WERI-Rb-1 (cell line): ENCODE data around the gene KCNK13.

Source experiments
- DNase-seq: peaks from one replicate; pipeline ENCODE4 v3.0.0-alpha.2; 2020
- H3K27ac ChIP-seq: fragments of 250-450 bp; sonication (Bioruptor Pico); 2 replicates; pipeline ENCODE4 v1.5.1; 2020; ENCODE audit warnings: mild to moderate bottlenecking, moderate library complexity
- H3K27me3 ChIP-seq: fragments of 250-450 bp; sonication (Bioruptor Pico); 2 replicates; pipeline ENCODE4 v1.5.1; 2021; ENCODE audit warnings: mild to moderate bottlenecking, low read depth, moderate library complexity; ENCODE audit not compliant: insufficient read depth, severe bottlenecking
- H3K36me3 ChIP-seq: fragments of 250-450 bp; sonication (Bioruptor Pico); 2 replicates; pipeline ENCODE4 v1.5.1; 2020; ENCODE audit warnings: mild to moderate bottlenecking, moderate library complexity
- H3K4me3 ChIP-seq: 2 replicates; pipeline ENCODE4 v1.5.1; 2011; ENCODE audit warnings: low read depth, mild to moderate bottlenecking, control low read depth, low read length
- H3K9me3 ChIP-seq: fragments of 250-450 bp; sonication (Bioruptor Pico); 2 replicates; pipeline ENCODE4 v1.5.1; 2021; ENCODE audit warnings: mild to moderate bottlenecking, moderate library complexity; ENCODE audit not compliant: severe bottlenecking
- TF ChIP-seq, protein P1 (sequence below): IDR thresholded peaks from 2 replicates; pipeline ENCODE4 v1.5.1; 2011; ENCODE audit warnings: low read depth, mild to moderate bottlenecking, control low read depth, inconsistent platforms, low read length

Gene KCNK13

DNA sequence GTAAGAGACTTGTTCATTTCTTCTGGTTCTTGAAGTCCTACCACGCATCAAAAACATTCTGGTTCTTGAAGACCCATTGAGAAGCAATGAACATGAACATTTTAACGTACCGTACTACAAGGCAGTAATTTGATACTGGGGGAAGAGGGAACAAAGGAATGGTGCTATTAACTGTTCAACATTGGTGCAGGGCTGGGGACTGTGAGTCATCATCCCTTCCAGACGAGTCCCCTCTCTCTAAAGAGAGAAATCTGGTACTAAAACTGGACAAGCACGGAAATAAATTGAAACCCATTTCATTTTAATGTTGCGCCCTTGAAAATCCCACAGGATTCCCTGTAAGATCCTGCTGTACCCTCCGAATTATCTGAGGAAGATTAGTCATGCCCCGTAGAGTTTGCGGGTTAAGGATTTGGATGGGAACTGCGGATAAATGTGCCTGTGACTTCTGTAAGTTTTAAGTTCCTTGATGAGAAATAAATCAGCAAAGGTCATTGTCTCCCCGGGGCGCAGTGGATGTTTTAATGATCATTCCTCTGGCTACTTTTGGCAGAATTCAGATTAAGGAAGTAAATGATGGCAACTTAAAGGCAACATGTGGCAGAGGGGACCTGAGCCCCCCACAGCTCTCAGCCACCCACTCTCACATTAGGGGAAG lies 78.6 kb downstream of the KCNK13 start:
- DNase-seq: peak; percentile 14
- Histone ChIP-seq H3K9me3 (no peaks in the 10 kb centered on the region), H3K27me3 (no peaks in the 10 kb centered on the region), H3K4me3 (no peak overlapping the region; the same call in 1 of the 2 replicates), H3K27ac (no peak overlapping the region), H3K36me3 (no peaks in the 10 kb centered on the region)
- TF ChIP-seq, protein P1, sequence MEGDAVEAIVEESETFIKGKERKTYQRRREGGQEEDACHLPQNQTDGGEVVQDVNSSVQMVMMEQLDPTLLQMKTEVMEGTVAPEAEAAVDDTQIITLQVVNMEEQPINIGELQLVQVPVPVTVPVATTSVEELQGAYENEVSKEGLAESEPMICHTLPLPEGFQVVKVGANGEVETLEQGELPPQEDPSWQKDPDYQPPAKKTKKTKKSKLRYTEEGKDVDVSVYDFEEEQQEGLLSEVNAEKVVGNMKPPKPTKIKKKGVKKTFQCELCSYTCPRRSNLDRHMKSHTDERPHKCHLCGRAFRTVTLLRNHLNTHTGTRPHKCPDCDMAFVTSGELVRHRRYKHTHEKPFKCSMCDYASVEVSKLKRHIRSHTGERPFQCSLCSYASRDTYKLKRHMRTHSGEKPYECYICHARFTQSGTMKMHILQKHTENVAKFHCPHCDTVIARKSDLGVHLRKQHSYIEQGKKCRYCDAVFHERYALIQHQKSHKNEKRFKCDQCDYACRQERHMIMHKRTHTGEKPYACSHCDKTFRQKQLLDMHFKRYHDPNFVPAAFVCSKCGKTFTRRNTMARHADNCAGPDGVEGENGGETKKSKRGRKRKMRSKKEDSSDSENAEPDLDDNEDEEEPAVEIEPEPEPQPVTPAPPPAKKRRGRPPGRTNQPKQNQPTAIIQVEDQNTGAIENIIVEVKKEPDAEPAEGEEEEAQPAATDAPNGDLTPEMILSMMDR: no peak

DNA sequence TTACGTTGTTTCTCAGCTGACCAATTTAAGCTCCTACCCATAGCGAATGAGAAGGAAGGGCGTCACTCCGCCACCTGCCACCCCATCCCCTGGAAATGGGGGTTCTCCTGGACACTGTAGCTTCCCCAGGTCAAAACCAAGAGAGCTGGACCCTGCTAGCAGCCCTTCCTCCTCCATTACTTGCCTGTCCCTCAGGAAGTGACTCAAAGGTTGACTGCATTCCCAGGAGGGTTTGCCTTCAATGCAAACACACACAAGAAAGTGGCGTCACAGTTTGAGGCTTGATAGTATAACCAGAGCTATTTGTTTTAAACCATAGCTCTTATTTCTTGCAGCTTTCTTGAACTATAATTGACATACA lies 79.1 kb downstream of the KCNK13 start:
- Histone ChIP-seq H3K27ac (no peak overlapping the region), H3K9me3 (no peaks in the 10 kb centered on the region), H3K36me3 (no peaks in the 10 kb centered on the region), H3K27me3 (no peaks in the 10 kb centered on the region), H3K4me3 (no peak overlapping the region)
- TF ChIP-seq, protein P1: no peak
- DNase-seq: no peak

DNA sequence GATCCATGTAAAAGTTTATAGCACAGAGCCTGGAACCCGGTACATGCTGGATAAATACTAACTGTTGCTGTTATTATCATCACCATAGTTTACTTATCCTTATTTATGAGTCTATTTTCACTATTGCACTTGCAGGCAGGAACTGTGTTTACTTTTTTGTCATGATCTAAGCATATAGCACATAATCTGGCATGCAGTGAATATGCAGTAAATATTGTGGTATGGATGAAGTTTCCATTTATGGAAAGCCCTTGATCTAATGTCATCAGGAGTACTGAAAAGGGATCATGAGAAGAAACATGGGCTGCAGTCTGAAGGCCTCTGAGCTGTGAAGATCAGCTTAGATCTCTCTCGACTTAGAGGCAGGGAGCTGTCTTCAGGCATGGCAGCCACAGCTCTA lies 91.6 kb downstream of the KCNK13 start:
- no peaks in the 10 kb centered on the region for H3K27me3 ChIP-seq
- DNase-seq: no peak
- TF ChIP-seq, protein P1: no peak
- H3K36me3 ChIP-seq: no peaks in the 10 kb centered on the region
- no peak overlapping the region for H3K27ac ChIP-seq
- H3K4me3 ChIP-seq: no peak overlapping the region
- H3K9me3 ChIP-seq: peaks cover 3% of the 10 kb centered on the region

DNA sequence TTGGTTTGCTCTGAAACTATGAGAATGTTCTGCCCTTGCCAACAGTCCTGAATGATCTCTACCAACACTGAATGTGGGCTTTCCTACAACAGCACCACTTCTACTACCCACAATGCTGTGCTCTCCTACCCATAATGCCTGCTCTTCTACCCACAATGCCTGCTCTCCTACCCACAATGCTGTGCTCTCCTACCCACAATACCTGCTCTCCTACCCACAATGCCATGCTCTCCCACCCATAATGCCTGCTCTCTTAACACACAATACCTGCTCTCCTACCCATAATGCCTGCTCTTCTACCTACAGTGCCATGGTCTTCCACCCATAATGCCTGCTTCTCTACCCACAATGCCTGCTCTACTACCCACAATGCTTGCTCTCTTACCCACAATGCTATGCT lies 92.3 kb downstream of the KCNK13 start:
- Histone ChIP-seq H3K27ac (no peak overlapping the region), H3K9me3 (peaks cover 3% of the 10 kb centered on the region), H3K27me3 (no peaks in the 10 kb centered on the region), H3K4me3 (no peak overlapping the region), H3K36me3 (no peaks in the 10 kb centered on the region)
- TF ChIP-seq, protein P1: no peak
- DNase-seq: no peak

DNA sequence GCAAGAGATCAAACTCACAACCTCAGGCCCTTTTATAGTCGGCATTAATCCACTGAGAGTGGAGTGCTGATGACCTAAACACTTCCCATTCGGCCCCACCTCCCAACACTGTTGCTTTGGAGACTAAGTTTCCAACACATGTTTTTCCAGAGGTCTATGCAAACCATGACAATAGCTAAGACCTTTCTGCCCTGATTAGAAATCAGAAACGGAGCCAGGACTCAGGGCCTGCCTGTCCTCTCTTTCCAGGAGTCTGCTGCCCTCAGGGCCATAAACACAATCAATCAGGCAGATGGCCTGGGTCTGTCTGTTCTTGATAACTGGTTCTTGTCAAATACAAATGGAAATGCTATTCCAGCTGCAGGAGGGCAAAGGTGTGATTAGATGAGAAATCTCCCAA lies 97.4 kb downstream of the KCNK13 start:
- Histone ChIP-seq H3K27ac (no peak overlapping the region), H3K27me3 (no peaks in the 10 kb centered on the region)
- TF ChIP-seq, protein P1: no peak

DNA sequence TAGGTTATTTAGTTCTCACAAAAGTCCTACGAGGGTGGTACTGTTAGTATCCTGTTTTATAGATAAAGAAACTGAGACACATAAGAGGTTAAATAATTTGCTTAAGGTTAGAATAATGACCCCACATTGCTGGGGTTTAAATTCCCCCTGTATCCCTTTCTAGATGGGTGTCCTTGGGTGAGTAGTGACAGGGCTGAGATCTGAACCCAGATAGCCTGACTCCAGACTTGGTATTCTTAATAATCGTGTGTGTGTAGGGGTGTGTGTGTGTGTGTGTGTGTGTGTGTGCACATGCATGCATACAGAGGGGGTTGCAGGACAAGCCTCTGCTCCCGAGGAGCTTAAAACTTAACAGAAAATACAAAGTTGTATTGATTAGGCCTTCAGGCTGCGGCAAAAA lies 97.9 kb downstream of the KCNK13 start:
- Histone ChIP-seq H3K36me3 (no peaks in the 10 kb centered on the region), H3K9me3 (no peaks in the 10 kb centered on the region), H3K27ac (no peak overlapping the region), H3K27me3 (no peaks in the 10 kb centered on the region), H3K4me3 (no peak overlapping the region)
- no peak for DNase-seq
- TF ChIP-seq, protein P1: no peak

More for the DNA sequence above, 97.4 kb downstream of the KCNK13 start:
- DNase-seq: no peak
- peaks cover 3% of the 10 kb centered on the region for H3K9me3 ChIP-seq
- H3K36me3 ChIP-seq: no peaks in the 10 kb centered on the region
- no peak overlapping the region for H3K4me3 ChIP-seq
